HG03442 (cell line): ENCODE measurements around the gene ZNF276.
"Not testable (repeated sequence)": the region's sequence is repeated elsewhere in the genome, so short reads cannot be mapped to it uniquely, and the experiment has no call there.

ENCODE experiments used
- ATAC-seq: cut with Tn5 transposase; IDR thresholded peaks from one replicate; pipeline ENCODE4 v1.9.1; 2021; ENCODE audit warnings: mild to moderate bottlenecking, moderate library complexity; ENCODE audit not compliant: unreplicated experiment

Gene ZNF276

GRCh38 chr16:89695875-89696669 is 25.3 kb upstream of the ZNF276 start:
- ATAC-seq, result no peak

DNA sequence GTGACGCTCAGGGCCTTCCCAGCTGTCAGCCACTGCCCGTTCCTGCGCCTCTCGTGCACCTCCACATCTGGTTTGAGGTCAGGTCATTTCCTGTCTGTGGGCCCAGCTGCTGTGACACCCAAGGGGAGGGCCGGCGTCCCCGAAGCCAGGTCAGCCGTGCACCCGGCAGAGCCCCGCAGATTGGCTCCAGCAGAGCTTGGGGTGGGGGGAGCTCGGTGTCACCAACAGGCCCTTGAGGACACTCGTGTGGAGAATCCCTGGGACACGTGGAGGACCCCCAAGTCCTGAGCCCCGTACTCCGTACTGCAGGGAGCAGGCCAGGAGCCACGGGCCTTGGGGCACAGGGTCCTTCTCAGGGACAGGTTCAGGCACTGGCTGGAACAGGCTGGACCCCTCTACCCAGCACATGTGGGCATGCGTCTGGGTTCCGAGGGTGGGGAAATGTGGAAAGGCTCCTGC is 24.6 kb upstream of the ZNF276 start:
- ATAC-seq, result no peak

DNA sequence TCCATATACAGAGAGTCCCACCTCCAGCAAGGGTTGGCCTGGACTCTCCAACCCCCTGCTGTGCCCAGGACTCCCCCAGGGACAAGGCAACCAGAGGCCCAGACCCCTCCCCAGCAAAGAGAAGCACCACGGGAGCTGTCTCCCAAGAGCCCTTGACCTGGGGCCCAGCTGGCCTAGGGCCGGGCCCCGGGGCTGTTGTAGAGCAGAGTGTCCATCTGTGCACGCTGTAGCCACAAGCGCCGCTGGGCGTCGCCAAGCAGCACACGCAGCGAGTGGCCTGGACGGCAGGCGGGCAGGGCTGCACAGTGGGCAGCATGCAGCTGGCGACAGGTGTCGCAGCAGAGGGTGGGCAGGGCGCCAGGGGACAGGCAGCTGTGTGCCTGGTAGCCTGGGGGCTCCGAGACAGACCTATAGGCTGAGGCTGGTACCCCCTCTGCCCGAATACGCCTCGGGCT is 24.1 kb upstream of the ZNF276 start:
- no peak for ATAC-seq

GRCh38 chr16:89697616-89698331 is 23.6 kb upstream of the ZNF276 start:
- no peak for ATAC-seq

DNA sequence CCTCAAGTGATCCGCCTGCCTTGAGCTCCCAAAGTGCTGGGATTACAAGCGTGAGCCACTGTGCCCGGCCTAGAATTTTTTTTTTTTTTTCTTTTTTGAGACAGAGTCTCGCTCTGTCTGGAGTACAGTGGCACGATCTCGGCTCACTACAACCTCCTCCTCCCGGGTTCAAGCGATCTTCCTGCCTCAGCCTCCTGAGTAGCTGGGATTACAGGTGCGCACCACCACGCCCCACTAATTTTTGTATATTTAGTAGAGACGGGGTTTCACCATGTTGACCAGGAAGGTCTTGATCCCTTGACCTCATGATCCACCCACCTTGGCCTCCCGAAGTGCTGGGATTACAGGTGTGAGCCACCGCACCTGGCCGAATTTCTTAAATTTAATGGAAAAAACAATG is 22.6 kb upstream of the ZNF276 start:
- not testable (repeated sequence) for ATAC-seq

DNA sequence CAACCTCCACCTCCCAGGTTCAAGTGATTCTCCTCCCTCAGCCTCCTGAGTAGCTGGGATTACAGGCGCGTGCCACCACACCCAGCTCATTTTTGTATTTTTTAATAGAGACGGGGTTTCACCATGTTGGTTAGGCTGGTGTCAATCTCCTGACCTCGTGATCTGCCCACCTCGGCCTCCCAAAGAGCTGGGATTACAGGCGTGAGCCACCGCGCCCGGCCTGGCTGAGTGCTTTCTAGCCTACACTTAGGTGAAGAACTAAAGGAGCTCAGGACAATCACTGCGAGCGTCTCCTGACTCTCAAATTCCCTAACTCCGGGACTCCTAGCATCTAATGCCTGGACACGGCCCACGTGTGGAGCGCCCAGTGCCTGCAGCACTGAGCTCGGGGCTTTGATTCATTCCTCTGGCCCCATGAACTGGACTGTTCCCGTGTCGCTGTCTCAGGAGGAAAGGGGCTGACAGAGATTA is 21.7 kb upstream of the ZNF276 start:
- ATAC-seq, result not testable (repeated sequence)

GRCh38 chr16:89700100-89700648 is 21.2 kb upstream of the ZNF276 start:
- ATAC-seq, result peak; percentile 29

DNA sequence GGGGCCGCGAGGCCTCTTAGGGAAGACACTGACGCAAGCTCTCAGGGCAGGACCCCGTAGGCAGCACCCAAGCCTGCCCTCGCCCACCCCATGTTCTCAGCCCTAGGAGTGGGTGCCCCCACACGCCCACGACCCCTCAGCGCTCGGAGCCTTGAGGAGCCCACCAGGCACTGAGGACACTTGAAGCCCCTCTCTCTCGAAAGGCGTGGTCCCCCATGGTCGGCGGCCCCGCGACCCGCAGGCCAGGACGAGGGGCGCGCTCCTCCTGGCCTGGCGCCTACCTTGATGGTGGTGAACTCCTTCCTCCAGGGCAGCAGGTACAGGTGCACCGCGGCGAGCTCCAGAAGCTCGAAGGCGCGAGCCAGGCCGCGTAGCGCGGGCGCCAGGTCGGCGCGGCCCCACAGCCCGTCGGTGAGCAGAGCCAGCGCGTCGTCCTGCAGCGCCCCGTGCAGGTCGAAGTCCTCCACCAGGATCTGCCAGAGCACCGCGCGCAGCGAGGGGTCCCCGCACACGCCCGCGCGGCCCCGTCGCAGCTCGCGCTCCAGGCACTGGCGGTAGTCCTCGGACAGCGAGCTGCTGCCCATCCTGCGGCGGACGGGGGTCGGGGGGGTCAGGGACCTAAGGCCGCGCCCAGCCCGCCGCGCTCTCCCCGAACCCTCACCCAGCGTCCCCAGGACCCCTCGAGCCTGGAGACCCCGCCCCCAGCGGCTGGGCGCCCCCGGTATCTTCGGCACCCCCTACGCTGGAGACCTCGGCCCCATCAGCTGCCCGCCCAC is 20.5 kb upstream of the ZNF276 start:
- no peak for ATAC-seq

DNA sequence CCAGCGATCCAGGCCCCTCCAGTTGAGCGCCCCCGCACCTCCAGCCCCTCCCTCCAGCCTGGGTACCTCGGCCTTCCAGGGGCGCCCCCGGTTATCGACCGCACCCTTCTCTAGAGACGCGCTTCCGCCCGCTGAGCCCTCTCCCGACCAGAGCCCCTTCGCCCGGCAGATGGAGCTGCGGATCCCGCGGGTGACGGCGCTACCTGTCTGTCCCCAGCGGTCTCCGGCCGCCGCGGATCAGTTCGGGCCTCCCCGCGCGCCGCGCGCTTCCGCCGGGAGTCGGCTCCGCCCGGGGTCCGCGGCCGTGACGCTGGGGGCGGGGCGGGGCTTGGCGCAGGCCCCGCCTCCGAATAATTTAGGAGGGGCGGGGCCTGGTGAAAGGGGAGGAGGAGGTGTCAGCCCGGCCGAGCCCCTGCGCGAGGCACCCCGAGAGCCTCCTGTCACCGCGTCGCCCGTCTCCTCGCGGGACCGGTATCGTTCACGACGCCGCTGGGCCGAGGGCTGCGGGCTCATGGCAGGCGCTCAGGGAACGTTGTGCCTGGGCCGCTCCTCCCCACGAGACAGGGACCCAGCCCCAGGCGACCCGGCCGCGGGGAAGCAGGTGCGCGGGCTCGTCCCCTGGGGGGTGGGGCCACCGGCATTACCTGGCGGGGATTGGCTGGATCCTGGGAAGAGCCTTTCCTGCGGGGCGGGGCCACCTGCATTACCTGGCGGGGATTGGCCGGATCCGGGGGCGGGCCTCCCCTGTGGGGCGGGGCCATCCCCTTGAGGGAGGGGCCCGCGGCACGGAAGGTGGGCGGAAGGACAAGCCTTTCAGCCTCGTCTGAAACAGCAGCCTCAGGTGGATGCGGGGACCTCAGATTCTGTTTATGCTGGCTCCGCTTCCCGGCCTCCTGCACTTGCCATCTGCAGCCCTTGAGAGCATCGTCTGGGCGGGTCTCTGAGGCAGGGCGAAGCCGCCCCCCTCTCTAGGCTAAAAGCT is 19.6 kb upstream of the ZNF276 start, which contains the start of gene SPATA2L:
SPATA2L (minus strand) TSS at position 281 of the 982 bp plus-strand sequence. CDS start 473 bp downstream, outside the sequence.
- ATAC-seq, result peak; percentile 59

DNA sequence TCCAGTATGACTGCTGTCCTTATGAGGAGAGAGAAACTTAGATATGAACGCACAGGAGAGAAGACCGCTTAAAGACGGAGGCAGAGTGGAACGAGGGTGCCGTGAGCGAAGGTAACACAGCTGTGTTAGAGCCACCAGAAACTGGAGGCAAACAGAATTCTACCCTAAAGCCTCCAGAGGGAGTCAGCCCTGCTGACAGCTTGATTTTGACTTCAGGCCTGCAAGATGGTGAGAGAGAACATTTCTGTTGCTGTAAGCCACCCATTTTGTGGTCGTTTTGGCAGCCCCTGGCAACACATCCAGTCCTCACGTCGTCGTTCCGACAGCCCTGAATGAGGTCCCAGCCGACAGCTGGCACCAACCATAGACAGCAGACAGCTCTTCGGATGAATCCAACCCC is 17.1 kb upstream of the ZNF276 start:
- no peak for ATAC-seq

DNA sequence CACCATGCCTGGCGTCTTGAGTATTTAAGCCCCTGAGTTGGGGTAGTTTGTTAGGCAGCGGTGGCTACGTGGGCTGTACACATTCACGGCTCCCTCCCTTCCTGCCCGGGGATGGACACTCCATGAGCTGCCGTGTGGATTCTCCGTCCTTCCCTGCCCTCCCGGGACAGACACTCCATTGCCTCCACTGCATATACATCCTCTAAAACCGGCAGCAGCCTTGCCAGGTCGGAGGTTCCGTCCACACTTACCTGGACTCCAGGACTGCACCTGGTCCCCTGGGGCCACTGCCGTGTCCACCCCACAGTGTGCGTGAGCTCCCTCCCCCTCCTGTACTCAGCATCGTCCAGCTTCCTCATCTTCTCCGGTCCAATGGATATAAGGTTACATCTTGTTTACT is 16.3 kb upstream of the ZNF276 start:
- no peak for ATAC-seq

DNA sequence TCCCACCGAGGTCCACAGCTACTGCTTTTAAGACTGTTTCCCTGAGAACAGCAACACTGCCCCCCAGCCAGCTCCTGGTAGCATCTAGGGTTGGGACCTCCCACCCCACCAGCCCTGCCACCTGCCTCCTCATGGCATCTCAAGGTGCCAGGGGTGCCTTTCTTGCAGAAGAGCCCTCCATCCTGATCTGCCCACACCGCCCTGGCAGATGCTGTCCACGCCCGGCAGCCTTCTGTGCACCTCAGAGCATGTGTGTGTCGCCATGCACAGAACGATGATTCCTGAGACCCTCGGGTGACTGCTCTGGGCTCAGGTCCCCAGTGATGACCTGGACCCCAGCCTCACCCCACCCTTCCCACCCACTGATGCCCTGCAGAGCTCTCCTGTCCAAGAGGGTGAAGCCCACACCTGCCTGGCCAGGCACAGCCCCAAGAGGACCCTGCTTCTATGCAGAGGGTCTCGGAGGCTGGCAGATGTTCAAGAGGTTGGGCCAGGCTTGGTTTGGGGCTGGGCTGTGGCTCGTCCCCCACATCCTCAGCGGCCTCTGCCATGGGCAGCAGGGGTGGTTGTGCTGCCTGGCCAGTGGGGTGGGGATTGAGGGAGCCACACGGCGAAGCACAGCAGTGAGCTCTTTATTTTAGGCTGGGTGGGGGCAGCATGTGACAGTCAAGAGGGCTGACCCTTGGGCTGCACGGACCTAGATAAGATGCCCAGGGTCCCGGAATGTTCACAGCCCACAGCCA is 14.6 kb upstream of the ZNF276 start:
- ATAC-seq, result no peak

GRCh38 chr16:89707695-89708094 is 13.6 kb upstream of the ZNF276 start:
- ATAC-seq, result no peak

DNA sequence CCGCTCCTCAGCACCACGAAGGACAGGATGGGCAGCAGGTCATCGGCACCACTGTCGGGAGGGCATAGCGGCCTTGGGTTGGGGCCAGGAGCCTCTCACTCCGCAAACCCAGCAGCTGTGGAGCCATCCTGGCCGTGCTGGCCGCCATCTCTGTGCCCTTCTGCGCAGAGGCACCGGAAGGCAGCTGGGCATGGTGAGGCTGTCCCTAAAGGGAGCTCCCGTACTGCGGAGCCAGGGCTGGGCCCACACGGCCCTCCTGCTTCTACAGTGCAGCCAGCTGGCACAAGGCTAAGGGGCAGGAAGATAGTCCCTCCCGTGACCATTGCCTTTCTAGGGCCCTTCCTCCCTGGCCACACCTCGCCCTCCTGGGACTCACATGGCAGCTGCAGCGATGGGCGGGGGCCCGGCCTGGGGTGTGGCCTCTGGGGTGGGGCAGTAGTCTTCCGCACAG is 12.8 kb upstream of the ZNF276 start:
- ATAC-seq, result no peak

DNA sequence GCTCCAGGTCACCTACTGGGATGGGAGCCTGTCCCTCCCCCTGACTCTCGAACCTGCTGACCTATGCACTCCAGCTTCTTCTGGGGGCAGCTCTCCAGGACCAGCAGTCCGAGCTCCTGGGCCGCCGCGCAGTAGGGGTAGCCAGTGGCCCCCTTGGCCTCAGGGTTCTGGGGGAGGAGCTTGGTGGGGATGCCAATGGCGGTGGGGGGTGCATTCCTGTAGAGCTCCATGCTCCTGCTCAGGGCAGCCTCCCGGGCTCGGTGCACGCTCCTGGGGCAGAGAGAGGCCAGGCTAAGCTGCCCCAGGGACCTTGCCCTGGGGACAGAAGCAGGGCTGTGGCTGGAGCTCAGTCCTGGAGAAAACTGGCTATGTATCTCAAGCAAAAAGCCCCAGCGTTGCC is 12.2 kb upstream of the ZNF276 start:
- no peak for ATAC-seq

DNA sequence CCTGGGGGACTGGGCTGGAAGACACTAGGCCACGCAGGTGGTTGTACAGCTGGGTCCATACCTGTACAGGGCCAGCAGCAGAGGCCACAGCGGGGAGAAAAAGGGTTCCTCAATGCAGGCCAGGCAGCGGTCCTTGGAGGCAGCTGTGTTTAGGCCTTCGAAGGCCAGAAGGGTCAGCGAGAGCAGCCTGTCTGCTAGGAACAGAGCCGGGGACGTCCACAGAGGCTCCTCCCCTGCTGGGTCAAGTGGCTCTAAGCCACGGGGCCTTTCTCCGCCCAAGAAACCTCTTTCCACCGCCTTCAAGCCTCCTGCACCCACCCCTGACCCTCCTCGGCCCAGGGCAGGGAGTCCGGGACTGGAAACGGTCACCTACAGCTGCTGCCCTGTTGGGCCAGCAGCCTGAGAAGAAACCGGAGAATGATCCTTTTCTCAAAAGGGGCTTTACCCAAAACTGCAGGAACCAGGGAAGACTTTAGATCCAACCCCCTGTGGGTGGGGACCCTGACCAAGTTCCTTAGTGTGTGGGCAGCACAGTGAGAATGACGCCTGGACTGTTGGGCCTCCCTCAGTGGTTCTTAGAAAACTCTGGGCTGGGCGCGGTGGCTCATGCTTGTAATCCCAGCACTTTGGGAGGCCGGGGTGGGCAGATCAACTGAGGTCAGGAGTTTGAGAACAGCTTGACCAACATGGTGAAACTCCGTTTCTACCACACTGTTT is 11.5 kb upstream of the ZNF276 start:
- ATAC-seq, result no peak

- ATAC-seq, result no peak
These were observed 10.4 kb upstream of the ZNF276 start for GRCh38 chr16:89710709-89711564.
